ENCODE measurements around the gene ICA1. TPM values are rescaled to one million over a fixed set of nuclear protein-coding genes. Genes with fewer than 3 reads are reported as not detected.

Gene ICA1
- total RNA-seq, 1 experiment from 2014 or later, result 0.19 TPM

DNA sequence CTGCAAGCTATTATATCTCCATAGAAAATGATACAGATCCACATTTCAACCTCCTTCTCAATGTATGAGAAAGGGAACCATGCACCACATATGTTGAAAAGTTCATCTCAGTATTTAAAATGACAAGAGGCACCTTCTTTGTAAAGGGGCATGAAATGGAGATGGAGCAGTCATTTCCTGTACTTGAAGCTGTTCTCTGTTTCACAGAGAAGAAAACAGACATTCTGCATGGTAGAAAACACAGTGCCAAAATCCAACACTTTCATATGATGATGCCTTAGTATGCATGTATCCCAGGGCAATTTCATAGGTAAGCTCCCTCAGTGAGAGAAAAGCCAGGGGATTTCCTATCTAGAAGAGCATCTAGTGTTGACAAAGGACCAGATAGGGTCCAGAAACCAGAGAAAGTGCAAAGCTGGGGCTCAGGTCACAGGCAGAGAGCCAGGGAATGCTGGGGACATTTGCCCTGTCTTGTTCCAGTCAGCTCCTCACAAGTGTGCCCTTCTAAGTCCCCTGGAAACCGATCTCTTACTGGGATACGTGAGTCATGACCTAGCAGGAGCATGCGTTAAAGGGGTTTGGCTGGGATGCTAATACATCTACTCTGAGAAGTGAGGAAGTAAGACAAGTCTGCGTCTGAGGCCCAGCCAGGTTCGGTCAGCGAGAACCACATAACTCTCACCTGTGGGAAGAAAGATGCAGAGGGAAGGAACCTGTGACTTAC, 118.7 kb downstream of the ICA1 start:
- H4K20me1 ChIP-seq (ENCODE audit: insufficient read depth, low read depth, low read length), result no peaks in the 10 kb centered on the region
- DNase-seq, result no peak
- no peaks in the 10 kb centered on the region for H3K79me2 ChIP-seq (ENCODE audit: low read length)
- no peaks in the 10 kb centered on the region for H3K9me3 ChIP-seq (ENCODE audit: low read length)
- no peaks in the 10 kb centered on the region for H3K36me3 ChIP-seq (ENCODE audit: insufficient read depth, low read length)
- no peak overlapping the region for H3K27ac ChIP-seq (ENCODE audit: low read length)
- no peak overlapping the region for H3K9ac ChIP-seq (ENCODE audit: low read length)
- no peak overlapping the region for H3K4me3 ChIP-seq (ENCODE audit: low read length)
- H3K9me2 ChIP-seq (replicated peaks; ENCODE audit: insufficient read depth, low read length), result no peaks in the 10 kb centered on the region
- H3K4me1 ChIP-seq (ENCODE audit: low read length), result no peaks in the 10 kb centered on the region
- H3K27me3 ChIP-seq (ENCODE audit: low read length), result no peaks in the 10 kb centered on the region
- H3K4me2 ChIP-seq (ENCODE audit: low read depth, low read length, poor library complexity, severe bottlenecking), result no peak overlapping the region
- H2AFZ ChIP-seq (ENCODE audit: low read length), result no peak overlapping the region

DNA sequence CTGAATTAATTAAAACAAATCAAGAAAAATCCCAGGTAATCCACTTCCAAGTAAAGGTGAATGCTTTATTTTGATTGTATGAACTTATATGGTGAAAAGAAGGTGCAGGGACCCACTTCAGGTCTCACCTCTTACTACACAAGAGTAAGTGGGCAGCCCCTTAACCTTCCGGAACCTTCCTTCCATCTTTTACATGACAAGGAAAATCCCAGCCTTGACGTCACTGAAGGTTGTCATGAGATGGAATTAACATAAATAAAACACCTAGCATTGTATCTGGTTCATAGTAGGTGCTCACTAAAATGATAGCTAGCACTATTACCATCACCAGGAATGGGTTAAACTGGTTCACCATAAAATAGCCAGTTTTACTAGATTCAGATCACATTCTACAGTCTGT, 119.5 kb downstream of the ICA1 start:
- Histone ChIP-seq H3K4me1 (ENCODE audit: low read length) (no peaks in the 10 kb centered on the region), H3K9me3 (ENCODE audit: low read length) (no peaks in the 10 kb centered on the region), H2AFZ (ENCODE audit: low read length) (no peak overlapping the region), H3K9ac (ENCODE audit: low read length) (no peak overlapping the region), H3K4me3 (ENCODE audit: low read length) (no peak overlapping the region), H3K79me2 (ENCODE audit: low read length) (no peaks in the 10 kb centered on the region), H3K9me2 (replicated peaks; ENCODE audit: insufficient read depth, low read length) (no peaks in the 10 kb centered on the region), H3K27ac (ENCODE audit: low read length) (no peak overlapping the region), H4K20me1 (ENCODE audit: insufficient read depth, low read depth, low read length) (no peaks in the 10 kb centered on the region), H3K36me3 (ENCODE audit: insufficient read depth, low read length) (no peaks in the 10 kb centered on the region), H3K4me2 (ENCODE audit: low read depth, low read length, poor library complexity, severe bottlenecking) (no peak overlapping the region), H3K27me3 (ENCODE audit: low read length) (no peaks in the 10 kb centered on the region)
- no peak for DNase-seq

DNA sequence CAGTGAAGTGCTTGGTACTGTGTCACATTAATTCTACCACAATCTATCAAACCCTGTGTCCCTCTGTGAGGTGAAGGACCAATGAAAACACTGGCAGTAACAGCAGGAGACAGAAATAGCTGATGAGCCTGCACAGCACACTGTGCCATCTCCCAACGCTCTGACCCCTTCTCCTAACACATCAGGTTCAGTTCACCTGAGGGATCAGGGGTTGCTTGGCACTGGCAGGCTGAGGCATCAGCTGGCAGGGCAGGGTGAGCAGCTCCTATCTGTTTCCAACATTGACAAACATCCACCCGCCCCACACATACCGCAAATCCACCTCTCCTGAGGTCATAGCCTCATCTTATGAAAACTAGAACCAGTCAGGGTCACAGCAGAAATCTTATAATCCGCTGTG, 120.9 kb downstream of the ICA1 start:
- H3K9ac ChIP-seq (ENCODE audit: low read length), result no peak overlapping the region
- no peak for DNase-seq
- no peaks in the 10 kb centered on the region for H3K36me3 ChIP-seq (ENCODE audit: insufficient read depth, low read length)
- no peaks in the 10 kb centered on the region for H4K20me1 ChIP-seq (ENCODE audit: insufficient read depth, low read depth, low read length)
- no peak overlapping the region for H3K27ac ChIP-seq (ENCODE audit: low read length)
- no peaks in the 10 kb centered on the region for H3K79me2 ChIP-seq (ENCODE audit: low read length)
- H3K4me2 ChIP-seq (ENCODE audit: low read depth, low read length, poor library complexity, severe bottlenecking), result no peak overlapping the region
- no peaks in the 10 kb centered on the region for H3K9me3 ChIP-seq (ENCODE audit: low read length)
- no peak overlapping the region for H3K4me3 ChIP-seq (ENCODE audit: low read length)
- no peak overlapping the region for H2AFZ ChIP-seq (ENCODE audit: low read length)
- H3K27me3 ChIP-seq (ENCODE audit: low read length), result no peaks in the 10 kb centered on the region
- H3K4me1 ChIP-seq (ENCODE audit: low read length), result no peaks in the 10 kb centered on the region
- H3K9me2 ChIP-seq (replicated peaks; ENCODE audit: insufficient read depth, low read length), result no peaks in the 10 kb centered on the region

DNA sequence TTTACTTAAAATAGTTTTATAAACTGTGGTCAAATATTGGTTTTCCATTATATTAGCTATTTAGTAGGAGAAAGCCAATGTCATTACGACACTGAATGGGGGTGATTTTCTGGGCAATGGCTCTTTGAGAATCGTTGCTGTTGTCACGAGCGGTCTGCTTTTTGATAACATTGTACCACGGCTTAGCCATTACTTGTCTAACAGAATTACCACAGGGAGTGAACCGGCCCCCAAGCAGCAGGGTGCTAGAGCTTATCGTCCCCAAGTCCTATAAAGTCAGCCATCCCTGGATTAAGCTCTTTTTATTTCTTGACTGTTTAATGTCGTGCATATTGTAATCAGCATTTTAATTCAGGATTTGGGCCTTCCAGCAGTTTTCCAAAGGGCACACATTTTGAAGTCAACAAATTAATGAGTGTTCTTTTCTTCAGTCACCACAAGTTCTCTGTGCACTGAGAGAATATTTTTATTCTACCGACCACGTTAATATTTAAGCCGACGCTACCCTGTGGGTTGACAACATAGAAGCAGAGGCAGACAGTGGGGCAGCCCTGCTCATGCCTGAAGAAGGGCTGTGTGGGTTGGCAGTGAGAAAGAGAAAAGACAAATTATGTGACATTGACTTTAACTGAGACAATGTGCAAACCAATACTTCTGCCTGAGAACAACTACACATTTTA, 125.8 kb downstream of the ICA1 start:
- H3K4me3 ChIP-seq (ENCODE audit: low read length), result no peak overlapping the region
- no peaks in the 10 kb centered on the region for H3K9me2 ChIP-seq (replicated peaks; ENCODE audit: insufficient read depth, low read length)
- H3K4me1 ChIP-seq (ENCODE audit: low read length), result no peaks in the 10 kb centered on the region
- no peaks in the 10 kb centered on the region for H3K36me3 ChIP-seq (ENCODE audit: insufficient read depth, low read length)
- no peaks in the 10 kb centered on the region for H3K79me2 ChIP-seq (ENCODE audit: low read length)
- no peak overlapping the region for H3K9ac ChIP-seq (ENCODE audit: low read length)
- no peaks in the 10 kb centered on the region for H3K9me3 ChIP-seq (ENCODE audit: low read length)
- H4K20me1 ChIP-seq (ENCODE audit: insufficient read depth, low read depth, low read length), result no peaks in the 10 kb centered on the region
- no peak overlapping the region for H3K4me2 ChIP-seq (ENCODE audit: low read depth, low read length, poor library complexity, severe bottlenecking)
- no peak for DNase-seq
- H2AFZ ChIP-seq (ENCODE audit: low read length), result no peak overlapping the region
- no peaks in the 10 kb centered on the region for H3K27me3 ChIP-seq (ENCODE audit: low read length)
- no peak overlapping the region for H3K27ac ChIP-seq (ENCODE audit: low read length)

DNA sequence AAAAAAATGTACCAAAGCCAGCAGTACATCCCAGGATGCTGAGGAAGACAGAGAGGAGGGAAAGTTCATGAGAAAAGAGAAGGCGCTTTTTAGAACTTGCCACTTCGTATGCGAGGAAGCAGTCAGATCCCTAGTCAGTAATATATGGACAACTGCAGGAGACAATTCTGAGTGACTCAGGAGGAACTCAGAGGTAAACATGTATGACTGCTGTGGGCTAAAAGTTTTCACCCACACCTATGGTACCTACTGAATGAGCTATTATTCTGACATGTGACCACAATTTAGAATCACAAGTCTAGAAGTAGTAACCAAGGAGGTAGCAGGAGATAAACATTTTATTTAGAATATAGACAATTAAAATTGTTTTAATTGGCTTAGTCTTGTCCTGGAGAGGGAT, 126.5 kb downstream of the ICA1 start:
- Histone ChIP-seq H3K4me2 (ENCODE audit: low read depth, low read length, poor library complexity, severe bottlenecking) (no peak overlapping the region), H3K27me3 (ENCODE audit: low read length) (no peaks in the 10 kb centered on the region), H4K20me1 (ENCODE audit: insufficient read depth, low read depth, low read length) (no peaks in the 10 kb centered on the region), H3K36me3 (ENCODE audit: insufficient read depth, low read length) (no peaks in the 10 kb centered on the region), H3K9me2 (replicated peaks; ENCODE audit: insufficient read depth, low read length) (no peaks in the 10 kb centered on the region), H3K27ac (ENCODE audit: low read length) (no peak overlapping the region), H3K4me1 (ENCODE audit: low read length) (no peaks in the 10 kb centered on the region), H2AFZ (ENCODE audit: low read length) (no peak overlapping the region), H3K4me3 (ENCODE audit: low read length) (no peak overlapping the region), H3K9ac (ENCODE audit: low read length) (no peak overlapping the region), H3K9me3 (ENCODE audit: low read length) (no peaks in the 10 kb centered on the region), H3K79me2 (ENCODE audit: low read length) (no peaks in the 10 kb centered on the region)
- no peak for DNase-seq

DNA sequence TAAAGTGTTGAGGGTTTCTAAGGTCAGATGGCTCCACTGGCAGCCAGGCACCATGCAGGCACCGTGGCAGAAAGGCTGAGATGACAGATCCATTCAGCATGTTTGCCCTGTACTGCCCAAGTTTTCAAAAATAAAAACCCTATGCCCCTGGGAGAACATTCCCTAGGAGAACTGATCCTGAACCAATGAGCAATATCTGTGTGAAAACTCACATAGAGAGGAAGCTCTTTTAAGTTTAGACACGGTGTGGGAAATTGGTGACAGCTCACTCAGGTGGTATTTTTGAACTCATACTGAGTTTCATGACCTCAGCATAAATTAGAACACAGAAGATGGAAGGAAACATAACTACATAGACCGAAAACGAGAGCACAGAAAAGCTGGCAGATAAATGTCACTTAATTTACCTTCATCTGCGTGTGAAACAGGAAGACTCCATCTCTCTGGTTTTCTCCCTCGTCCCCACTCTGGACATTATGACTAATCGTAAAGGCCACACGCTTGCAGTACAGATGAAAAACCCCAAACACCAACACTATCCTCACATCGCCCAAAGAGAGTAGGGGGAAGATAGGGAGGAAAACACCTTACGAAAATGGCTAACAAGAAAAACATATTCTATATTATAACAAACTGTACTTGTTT, 127.8 kb downstream of the ICA1 start:
- Histone ChIP-seq H2AFZ (ENCODE audit: low read length) (peak overlapping the region; percentile 39), H3K9ac (ENCODE audit: low read length) (no peak overlapping the region), H3K9me3 (ENCODE audit: low read length) (no peaks in the 10 kb centered on the region), H4K20me1 (ENCODE audit: insufficient read depth, low read depth, low read length) (no peaks in the 10 kb centered on the region), H3K79me2 (ENCODE audit: low read length) (no peaks in the 10 kb centered on the region), H3K4me2 (ENCODE audit: low read depth, low read length, poor library complexity, severe bottlenecking) (no peak overlapping the region), H3K9me2 (replicated peaks; ENCODE audit: insufficient read depth, low read length) (no peaks in the 10 kb centered on the region), H3K27ac (ENCODE audit: low read length) (no peak overlapping the region), H3K4me1 (ENCODE audit: low read length) (no peaks in the 10 kb centered on the region), H3K36me3 (ENCODE audit: insufficient read depth, low read length) (no peaks in the 10 kb centered on the region), H3K4me3 (ENCODE audit: low read length) (no peak overlapping the region), H3K27me3 (ENCODE audit: low read length) (no peaks in the 10 kb centered on the region)
- DNase-seq, result no peak

DNA sequence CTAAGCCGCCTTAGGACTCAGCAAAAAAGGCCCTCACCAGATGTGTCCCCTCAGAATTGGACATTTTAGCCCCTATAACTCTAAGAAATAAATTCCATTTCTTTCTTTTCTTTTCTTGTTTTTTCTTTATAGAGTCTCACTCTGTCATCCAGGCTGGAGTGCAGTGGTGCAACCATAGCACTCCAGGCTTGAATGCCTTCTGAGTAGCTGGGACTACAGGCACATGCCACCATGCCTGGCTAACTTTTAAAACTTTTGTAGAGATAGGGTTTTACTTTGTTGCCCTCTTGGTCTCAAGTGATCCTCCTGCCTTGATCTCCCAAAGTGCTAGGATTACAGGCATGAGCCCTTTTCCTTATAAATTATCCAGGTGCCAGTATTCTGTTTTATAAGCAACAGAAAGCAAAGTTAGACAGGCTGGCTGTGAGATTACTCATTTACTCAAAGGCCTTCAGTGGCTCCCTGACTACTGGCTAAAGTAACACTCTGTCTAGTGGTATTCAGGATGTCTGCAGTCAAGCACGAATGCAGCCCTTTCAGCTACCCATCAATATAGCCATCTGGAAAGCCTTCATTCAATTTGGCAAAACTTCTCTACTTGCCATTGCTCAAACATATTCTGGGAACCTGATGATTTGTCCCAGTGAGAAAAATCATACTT, 128.6 kb downstream of the ICA1 start:
- Histone ChIP-seq H3K9me3 (ENCODE audit: low read length) (no peaks in the 10 kb centered on the region), H3K9ac (ENCODE audit: low read length) (no peak overlapping the region), H3K4me3 (ENCODE audit: low read length) (no peak overlapping the region), H3K36me3 (ENCODE audit: insufficient read depth, low read length) (no peaks in the 10 kb centered on the region), H4K20me1 (ENCODE audit: insufficient read depth, low read depth, low read length) (no peaks in the 10 kb centered on the region), H3K27me3 (ENCODE audit: low read length) (no peaks in the 10 kb centered on the region), H2AFZ (ENCODE audit: low read length) (no peak overlapping the region), H3K4me2 (ENCODE audit: low read depth, low read length, poor library complexity, severe bottlenecking) (no peak overlapping the region), H3K9me2 (replicated peaks; ENCODE audit: insufficient read depth, low read length) (no peaks in the 10 kb centered on the region), H3K79me2 (ENCODE audit: low read length) (no peaks in the 10 kb centered on the region), H3K27ac (ENCODE audit: low read length) (no peak overlapping the region), H3K4me1 (ENCODE audit: low read length) (no peaks in the 10 kb centered on the region)
- no peak for DNase-seq
